Measurements from ENCODE around the gene UBR3. TPM values are rescaled to one million over a fixed set of nuclear protein-coding genes. Genes with fewer than 3 reads are reported as not detected.

The UBR3 gene
- total RNA-seq, 1 experiment from 2014 or later = 16.4 TPM

DNA sequence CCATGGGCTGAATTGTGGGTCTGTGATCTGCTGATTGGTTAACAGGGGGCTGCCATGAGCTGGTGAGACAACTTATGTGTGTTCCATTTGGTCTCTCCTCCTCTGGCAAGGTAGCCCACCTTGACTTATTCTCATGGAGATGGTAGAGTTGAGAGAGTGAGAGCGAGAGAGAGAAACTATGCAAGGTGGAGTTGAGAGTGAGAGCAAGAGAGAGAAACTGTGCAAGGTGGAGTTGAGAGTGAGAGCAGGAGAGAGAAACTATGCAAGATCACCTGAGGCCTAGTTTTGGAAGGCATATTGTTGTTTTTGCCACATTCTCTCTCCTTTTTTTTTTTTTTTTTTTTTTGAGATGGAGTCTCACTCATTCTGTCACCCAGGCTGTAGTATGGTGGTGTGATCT, 155.7 kb downstream of the UBR3 start:
- peaks cover 5% of the 10 kb centered on the region; the same call in 1 of the 2 replicates for H3K4me1 Mint-ChIP-seq
- peaks cover 3% of the 10 kb centered on the region for H3K36me3 Mint-ChIP-seq
- H3K27me3 Mint-ChIP-seq (ENCODE audit: low read depth) = no peaks in the 10 kb centered on the region
- ATAC-seq = no peak
- peaks cover under 1% of the 10 kb centered on the region; the same call in 1 of the 2 replicates for H3K9me3 Mint-ChIP-seq
- POLR2A ChIA-PET = no interaction called here
- no peak for DNase-seq (ENCODE audit: low spot score)
- H3K4me3 Mint-ChIP-seq = no peak overlapping the region
- peak overlapping the region; percentile 24; the same call in 1 of the 2 replicates for H3K27ac Mint-ChIP-seq
- TF ChIP-seq, protein P1, sequence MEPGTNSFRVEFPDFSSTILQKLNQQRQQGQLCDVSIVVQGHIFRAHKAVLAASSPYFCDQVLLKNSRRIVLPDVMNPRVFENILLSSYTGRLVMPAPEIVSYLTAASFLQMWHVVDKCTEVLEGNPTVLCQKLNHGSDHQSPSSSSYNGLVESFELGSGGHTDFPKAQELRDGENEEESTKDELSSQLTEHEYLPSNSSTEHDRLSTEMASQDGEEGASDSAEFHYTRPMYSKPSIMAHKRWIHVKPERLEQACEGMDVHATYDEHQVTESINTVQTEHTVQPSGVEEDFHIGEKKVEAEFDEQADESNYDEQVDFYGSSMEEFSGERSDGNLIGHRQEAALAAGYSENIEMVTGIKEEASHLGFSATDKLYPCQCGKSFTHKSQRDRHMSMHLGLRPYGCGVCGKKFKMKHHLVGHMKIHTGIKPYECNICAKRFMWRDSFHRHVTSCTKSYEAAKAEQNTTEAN (CRISPR knock-in tag; IDR thresholded peaks at IDR 0.05) = no peak
- no peak for TF ChIP-seq MAX (CRISPR knock-in tag; IDR thresholded peaks at IDR 0.05)
- no peak for TF ChIP-seq SP1 (CRISPR knock-in tag; conservative IDR thresholded peaks at IDR 0.05)
- TF ChIP-seq, protein P2, sequence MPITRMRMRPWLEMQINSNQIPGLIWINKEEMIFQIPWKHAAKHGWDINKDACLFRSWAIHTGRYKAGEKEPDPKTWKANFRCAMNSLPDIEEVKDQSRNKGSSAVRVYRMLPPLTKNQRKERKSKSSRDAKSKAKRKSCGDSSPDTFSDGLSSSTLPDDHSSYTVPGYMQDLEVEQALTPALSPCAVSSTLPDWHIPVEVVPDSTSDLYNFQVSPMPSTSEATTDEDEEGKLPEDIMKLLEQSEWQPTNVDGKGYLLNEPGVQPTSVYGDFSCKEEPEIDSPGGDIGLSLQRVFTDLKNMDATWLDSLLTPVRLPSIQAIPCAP (CRISPR knock-in tag; IDR thresholded peaks at IDR 0.05) = no peak
- no peak for TF ChIP-seq GRHL2 (CRISPR knock-in tag; IDR thresholded peaks at IDR 0.05; ENCODE audit: insufficient replicate concordance, severe bottlenecking)
- no peak for TF ChIP-seq ZNF138 (CRISPR knock-in tag; conservative IDR thresholded peaks at IDR 0.05)
- TF ChIP-seq, protein P3, sequence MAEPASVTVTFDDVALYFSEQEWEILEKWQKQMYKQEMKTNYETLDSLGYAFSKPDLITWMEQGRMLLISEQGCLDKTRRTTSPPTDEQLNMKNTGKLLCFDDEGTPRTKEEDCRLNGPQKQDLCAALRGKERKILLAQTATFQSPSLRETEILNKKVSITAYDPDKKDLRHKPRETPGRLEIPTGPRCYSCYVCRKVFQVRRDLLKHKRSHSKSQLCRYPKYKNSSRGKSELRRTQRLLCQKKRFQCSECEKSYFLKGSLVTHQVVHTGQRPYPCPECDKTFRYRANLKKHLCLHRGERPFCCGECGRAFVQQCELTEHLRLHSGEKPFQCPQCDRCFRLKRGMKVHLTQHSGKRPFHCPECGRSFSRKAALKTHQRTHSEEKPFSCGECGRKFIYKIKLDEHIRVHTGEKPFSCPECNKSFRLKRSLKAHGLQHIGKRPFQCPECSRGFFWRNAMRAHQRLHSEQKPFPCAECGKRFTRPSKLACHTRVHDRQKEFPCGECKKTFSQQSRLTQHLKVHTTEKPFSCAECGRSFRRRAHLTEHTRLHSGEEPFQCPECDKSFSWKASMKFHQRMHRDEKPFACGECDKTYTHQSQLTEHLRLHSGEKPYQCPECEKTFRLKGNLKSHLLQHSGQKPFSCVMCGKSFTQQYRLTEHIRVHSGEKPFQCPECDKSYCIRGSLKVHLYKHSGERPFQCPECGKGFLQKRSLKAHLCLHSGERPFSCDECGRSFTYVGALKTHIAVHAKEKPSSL (CRISPR knock-in tag; conservative IDR thresholded peaks at IDR 0.05) = no peak
- TF ChIP-seq, protein P4, sequence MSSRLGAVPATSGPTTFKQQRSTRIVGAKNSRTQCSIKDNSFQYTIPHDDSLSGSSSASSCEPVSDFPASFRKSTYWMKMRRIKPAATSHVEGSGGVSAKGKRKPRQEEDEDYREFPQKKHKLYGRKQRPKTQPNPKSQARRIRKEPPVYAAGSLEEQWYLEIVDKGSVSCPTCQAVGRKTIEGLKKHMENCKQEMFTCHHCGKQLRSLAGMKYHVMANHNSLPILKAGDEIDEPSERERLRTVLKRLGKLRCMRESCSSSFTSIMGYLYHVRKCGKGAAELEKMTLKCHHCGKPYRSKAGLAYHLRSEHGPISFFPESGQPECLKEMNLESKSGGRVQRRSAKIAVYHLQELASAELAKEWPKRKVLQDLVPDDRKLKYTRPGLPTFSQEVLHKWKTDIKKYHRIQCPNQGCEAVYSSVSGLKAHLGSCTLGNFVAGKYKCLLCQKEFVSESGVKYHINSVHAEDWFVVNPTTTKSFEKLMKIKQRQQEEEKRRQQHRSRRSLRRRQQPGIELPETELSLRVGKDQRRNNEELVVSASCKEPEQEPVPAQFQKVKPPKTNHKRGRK (CRISPR knock-in tag; IDR thresholded peaks at IDR 0.05; ENCODE audit: borderline replicate concordance) = no peak
- no peak for TF ChIP-seq NFE2L1 (CRISPR knock-in tag; IDR thresholded peaks at IDR 0.05)
- TF ChIP-seq CREM (CRISPR knock-in tag; IDR thresholded peaks at IDR 0.05) = no peak
- TF ChIP-seq IRF2 (CRISPR knock-in tag; IDR thresholded peaks at IDR 0.05; ENCODE audit: borderline replicate concordance, low read depth) = no peak
- TF ChIP-seq TEAD1 (CRISPR knock-in tag; IDR thresholded peaks at IDR 0.05) = no peak
- TF ChIP-seq OVOL2 (CRISPR knock-in tag; IDR thresholded peaks at IDR 0.05; ENCODE audit: borderline replicate concordance) = no peak
- no peak for TF ChIP-seq ZNF671 (CRISPR knock-in tag; IDR thresholded peaks at IDR 0.05)
- TF ChIP-seq NR3C1 (CRISPR knock-in tag; conservative IDR thresholded peaks at IDR 0.05; ENCODE audit: low read depth) = no peak
- CTCF ChIA-PET = interaction anchor here (0.5 to 1.5 kb wide), 7 partner anchors 31 to 426 kb away, joined by 3 to 4 read pairs (median 3); partner anchors contain the start of genes METTL5 and UBR3

DNA sequence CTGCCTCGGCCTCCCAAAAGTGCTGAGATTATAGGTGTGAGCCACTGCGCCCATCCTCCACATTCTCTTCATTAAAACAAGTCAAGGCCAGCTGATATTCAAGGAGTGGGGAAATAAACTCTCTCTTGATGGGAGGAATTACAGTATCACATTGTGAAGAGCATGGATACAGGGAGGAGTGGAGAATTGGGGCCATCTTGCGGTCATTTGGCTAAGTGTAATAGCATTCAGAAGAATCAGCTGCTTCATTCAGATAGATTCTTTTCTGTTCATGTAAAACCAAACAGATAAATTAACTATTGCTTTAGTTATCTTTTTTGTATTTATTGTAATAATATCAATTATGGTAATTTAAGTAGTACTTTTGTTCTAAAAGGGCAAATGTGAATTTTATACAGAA, 156.3 kb downstream of the UBR3 start:
- POLR2A ChIA-PET = no interaction called here
- peaks cover 4% of the 10 kb centered on the region; the same call in 1 of the 2 replicates for H3K4me1 Mint-ChIP-seq
- ATAC-seq = peak; percentile 73
- H3K4me3 Mint-ChIP-seq = no peak overlapping the region
- CTCF ChIA-PET = interaction anchor here (0.5 to 1.5 kb wide), 7 partner anchors 30 to 426 kb away, joined by 3 to 4 read pairs (median 3); partner anchors contain the start of genes METTL5 and UBR3
- no peaks in the 10 kb centered on the region for H3K36me3 Mint-ChIP-seq
- no peaks in the 10 kb centered on the region for H3K9me3 Mint-ChIP-seq
- no peaks in the 10 kb centered on the region for H3K27me3 Mint-ChIP-seq (ENCODE audit: low read depth)
- no peak for DNase-seq (ENCODE audit: low spot score)
- no peak overlapping the region for H3K27ac Mint-ChIP-seq
- no peak for TF ChIP-seq NR3C1 (CRISPR knock-in tag; conservative IDR thresholded peaks at IDR 0.05; ENCODE audit: low read depth)
- no peak for TF ChIP-seq TP53 (CRISPR knock-in tag; IDR thresholded peaks at IDR 0.05)
- TF ChIP-seq OVOL2 (CRISPR knock-in tag; IDR thresholded peaks at IDR 0.05; ENCODE audit: borderline replicate concordance) = no peak
- TF ChIP-seq, protein P5, sequence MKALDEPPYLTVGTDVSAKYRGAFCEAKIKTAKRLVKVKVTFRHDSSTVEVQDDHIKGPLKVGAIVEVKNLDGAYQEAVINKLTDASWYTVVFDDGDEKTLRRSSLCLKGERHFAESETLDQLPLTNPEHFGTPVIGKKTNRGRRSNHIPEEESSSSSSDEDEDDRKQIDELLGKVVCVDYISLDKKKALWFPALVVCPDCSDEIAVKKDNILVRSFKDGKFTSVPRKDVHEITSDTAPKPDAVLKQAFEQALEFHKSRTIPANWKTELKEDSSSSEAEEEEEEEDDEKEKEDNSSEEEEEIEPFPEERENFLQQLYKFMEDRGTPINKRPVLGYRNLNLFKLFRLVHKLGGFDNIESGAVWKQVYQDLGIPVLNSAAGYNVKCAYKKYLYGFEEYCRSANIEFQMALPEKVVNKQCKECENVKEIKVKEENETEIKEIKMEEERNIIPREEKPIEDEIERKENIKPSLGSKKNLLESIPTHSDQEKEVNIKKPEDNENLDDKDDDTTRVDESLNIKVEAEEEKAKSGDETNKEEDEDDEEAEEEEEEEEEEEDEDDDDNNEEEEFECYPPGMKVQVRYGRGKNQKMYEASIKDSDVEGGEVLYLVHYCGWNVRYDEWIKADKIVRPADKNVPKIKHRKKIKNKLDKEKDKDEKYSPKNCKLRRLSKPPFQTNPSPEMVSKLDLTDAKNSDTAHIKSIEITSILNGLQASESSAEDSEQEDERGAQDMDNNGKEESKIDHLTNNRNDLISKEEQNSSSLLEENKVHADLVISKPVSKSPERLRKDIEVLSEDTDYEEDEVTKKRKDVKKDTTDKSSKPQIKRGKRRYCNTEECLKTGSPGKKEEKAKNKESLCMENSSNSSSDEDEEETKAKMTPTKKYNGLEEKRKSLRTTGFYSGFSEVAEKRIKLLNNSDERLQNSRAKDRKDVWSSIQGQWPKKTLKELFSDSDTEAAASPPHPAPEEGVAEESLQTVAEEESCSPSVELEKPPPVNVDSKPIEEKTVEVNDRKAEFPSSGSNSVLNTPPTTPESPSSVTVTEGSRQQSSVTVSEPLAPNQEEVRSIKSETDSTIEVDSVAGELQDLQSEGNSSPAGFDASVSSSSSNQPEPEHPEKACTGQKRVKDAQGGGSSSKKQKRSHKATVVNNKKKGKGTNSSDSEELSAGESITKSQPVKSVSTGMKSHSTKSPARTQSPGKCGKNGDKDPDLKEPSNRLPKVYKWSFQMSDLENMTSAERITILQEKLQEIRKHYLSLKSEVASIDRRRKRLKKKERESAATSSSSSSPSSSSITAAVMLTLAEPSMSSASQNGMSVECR (CRISPR knock-in tag; IDR thresholded peaks at IDR 0.05; ENCODE audit: borderline replicate concordance) = no peak
- no peak for TF ChIP-seq GABPB1 (CRISPR knock-in tag; IDR thresholded peaks at IDR 0.05)
- no peak for TF ChIP-seq HMGXB4 (CRISPR knock-in tag; IDR thresholded peaks at IDR 0.05)
- TF ChIP-seq, protein P6, sequence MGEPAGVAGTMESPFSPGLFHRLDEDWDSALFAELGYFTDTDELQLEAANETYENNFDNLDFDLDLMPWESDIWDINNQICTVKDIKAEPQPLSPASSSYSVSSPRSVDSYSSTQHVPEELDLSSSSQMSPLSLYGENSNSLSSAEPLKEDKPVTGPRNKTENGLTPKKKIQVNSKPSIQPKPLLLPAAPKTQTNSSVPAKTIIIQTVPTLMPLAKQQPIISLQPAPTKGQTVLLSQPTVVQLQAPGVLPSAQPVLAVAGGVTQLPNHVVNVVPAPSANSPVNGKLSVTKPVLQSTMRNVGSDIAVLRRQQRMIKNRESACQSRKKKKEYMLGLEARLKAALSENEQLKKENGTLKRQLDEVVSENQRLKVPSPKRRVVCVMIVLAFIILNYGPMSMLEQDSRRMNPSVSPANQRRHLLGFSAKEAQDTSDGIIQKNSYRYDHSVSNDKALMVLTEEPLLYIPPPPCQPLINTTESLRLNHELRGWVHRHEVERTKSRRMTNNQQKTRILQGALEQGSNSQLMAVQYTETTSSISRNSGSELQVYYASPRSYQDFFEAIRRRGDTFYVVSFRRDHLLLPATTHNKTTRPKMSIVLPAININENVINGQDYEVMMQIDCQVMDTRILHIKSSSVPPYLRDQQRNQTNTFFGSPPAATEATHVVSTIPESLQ (CRISPR knock-in tag; IDR thresholded peaks at IDR 0.05) = no peak

All from WTC11 (cell line).